Endothelial cell of umbilical vein (primary cell): ENCODE results near the gene MYT1. TPM values are rescaled to one million over a fixed set of nuclear protein-coding genes. Genes with fewer than 3 reads are reported as not detected.

ENCODE experiments used
- BruUV-seq: library from RNA; stranded (reverse); fragments of 400-500 nt; replicated peaks from 2 replicates; lab custom pipeline; 2021; lab: Mats Ljungman, UMichigan
- CTCF ChIA-PET: fragments of 300-600, 350-600 bp; sonication (Branson Sonifier 250); formaldehyde crosslinking; loops from one replicate; lab custom pipeline; 2021; ENCODE audit warnings: antibody characterized with exemption, inconsistent platforms; lab: Charles Lee
- POLR2A ChIA-PET: fragments of 300-600, 350-600 bp; sonication (Branson Sonifier 250); formaldehyde crosslinking; loops from one replicate; lab custom pipeline; 2021; ENCODE audit warnings: antibody characterized with exemption, inconsistent platforms; lab: Charles Lee
- DNase-seq: peaks from one replicate; pipeline ENCODE4 v3.0.0-alpha.2; 2011; ENCODE audit warnings: low read depth, low spot score
- FAIRE-seq: peaks from 2 replicates; lab custom pipeline; 2011; peaks lifted over from hg19 to GRCh38; lab: Jason Lieb, UNC
- H2AFZ ChIP-seq: 2 replicates; pipeline ENCODE4 v1.6.0; 2012; ENCODE audit warnings: low read depth, low read length, control low read depth, inconsistent platforms
- H3K27ac ChIP-seq: 2 replicates; pipeline ENCODE4 v1.5.1; 2011; ENCODE audit warnings: low read depth, mild to moderate bottlenecking, control low read depth, low read length, moderate library complexity; ENCODE audit not compliant: insufficient read depth
- H3K27me3 ChIP-seq, 2 experiments: 2 replicates each; pipeline versions ENCODE4 v1.6.0 to v1.6.1; 2011; ENCODE audit warnings: low read length in 2 of 2, mixed read lengths in 1 of 2; ENCODE audit not compliant: control insufficient read depth in 2 of 2, insufficient read depth in 2 of 2
- H3K36me3 ChIP-seq, 2 experiments: 2 replicates in 1 of 2; 3 replicates in 1 of 2; pipeline ENCODE4 v1.5.1; 2011; ENCODE audit warnings: low read length in 2 of 2, mild to moderate bottlenecking in 1 of 2, moderate library complexity in 1 of 2; ENCODE audit not compliant: control insufficient read depth in 2 of 2, insufficient read depth in 2 of 2; ENCODE audit errors: extremely low read depth in 1 of 2
- H3K4me1 ChIP-seq: 3 replicates; pipeline ENCODE4 v1.5.1; 2011; ENCODE audit warnings: mild to moderate bottlenecking, low read length; ENCODE audit not compliant: control insufficient read depth, insufficient read depth; ENCODE audit errors: extremely low read depth
- H3K4me2 ChIP-seq: 2 replicates; pipeline ENCODE4 v1.6.1; 2011; ENCODE audit warnings: low read length, control low read depth, mixed read lengths; ENCODE audit not compliant: insufficient read depth
- H3K4me3 ChIP-seq, 3 experiments: fragments of 200-600 bp in 1 of 3; sonication (generic), shearing (Covaris generic) in 1 of 3; replicated peaks in 1 of 3; 2 replicates each; pipeline ENCODE4 v1.5.1; 2011 to 2016; ENCODE audit warnings: control low read depth in 3 of 3, low read length in 3 of 3, mild to moderate bottlenecking in 2 of 3, inconsistent platforms in 1 of 3, low read depth in 1 of 3, moderate library complexity in 1 of 3; ENCODE audit not compliant: insufficient read depth in 1 of 3
- H3K79me2 ChIP-seq: 2 replicates; pipeline ENCODE4 v1.6.0; 2012; ENCODE audit warnings: low read length, inconsistent platforms; ENCODE audit not compliant: control insufficient read depth, insufficient read depth
- H3K9ac ChIP-seq: replicated peaks from 2 replicates; pipeline ENCODE3; 2011; ENCODE audit warnings: low read length, control low read depth; ENCODE audit not compliant: insufficient read depth; ENCODE audit errors: extremely low read depth
- H3K9me1 ChIP-seq: replicated peaks from 3 replicates; pipeline ENCODE4 v1.6.0; 2011; ENCODE audit warnings: mild to moderate bottlenecking, low read length; ENCODE audit not compliant: control insufficient read depth, insufficient read depth; ENCODE audit errors: extremely low read depth
- H3K9me3 ChIP-seq: replicated peaks from 2 replicates; pipeline ENCODE4 v1.5.1; 2012; ENCODE audit warnings: low read length, inconsistent platforms; ENCODE audit not compliant: control insufficient read depth, insufficient read depth
- H4K20me1 ChIP-seq: replicated peaks from 2 replicates; pipeline ENCODE3; 2011; ENCODE audit warnings: mild to moderate bottlenecking, low read length; ENCODE audit not compliant: control insufficient read depth, insufficient read depth; ENCODE audit errors: extremely low read depth
- EZH2 ChIP-seq: IDR thresholded peaks from 2 replicates; pipeline ENCODE4 v1.6.1; 2012; ENCODE audit warnings: borderline replicate concordance, low read depth, mild to moderate bottlenecking, moderate library complexity, low read length, inconsistent platforms; ENCODE audit not compliant: severe bottlenecking
- FOS ChIP-seq: IDR thresholded peaks from 2 replicates; pipeline ENCODE4 v1.6.1; 2011; ENCODE audit warnings: mild to moderate bottlenecking, low read length, moderate library complexity, borderline replicate concordance; ENCODE audit not compliant: insufficient read depth
- GATA2 ChIP-seq: IDR thresholded peaks from 2 replicates; pipeline ENCODE4 v1.7.0; 2011; ENCODE audit warnings: low read depth, mild to moderate bottlenecking, moderate library complexity, mixed read lengths, low read length; ENCODE audit not compliant: insufficient read length, insufficient read depth
- JUN ChIP-seq: IDR thresholded peaks from 2 replicates; pipeline ENCODE4 v1.6.1; 2011; ENCODE audit warnings: borderline replicate concordance, low read depth; ENCODE audit not compliant: insufficient read length, insufficient read depth
- MAX ChIP-seq: IDR thresholded peaks from 2 replicates; pipeline ENCODE4 v1.6.1; 2011; ENCODE audit not compliant: insufficient read depth, insufficient read length
- MYC ChIP-seq: IDR thresholded peaks from one replicate; pipeline ENCODE4 v1.6.1; 2011; ENCODE audit warnings: mild to moderate bottlenecking, low read depth, low read length
- POLR2A ChIP-seq: IDR thresholded peaks from 2 replicates; pipeline ENCODE4 v1.6.1; 2012; ENCODE audit warnings: low read depth, mild to moderate bottlenecking, control low read depth, low read length
- POLR2AphosphoS5 ChIP-seq: IDR thresholded peaks from 2 replicates; pipeline ENCODE4 v1.6.1; 2012; ENCODE audit warnings: low read depth, mild to moderate bottlenecking, control low read depth, low read length, moderate library complexity; ENCODE audit not compliant: insufficient read depth
- dilution Hi-C: fragments of 300-500 bp; cut with MboI; formaldehyde crosslinking; loops from one replicate; pipeline ENCODE4 v1.15.0; 2019; ENCODE audit warnings: low sequenced_read_pairs; ENCODE audit not compliant: extremely low pct_ligation_motif_present
- intact Hi-C: fragments of 100-400 bp; cut with micrococcal nuclease; formaldehyde crosslinking; loops from one replicate; pipeline ENCODE4 v1.10.0; 2022
- polyA plus RNA-seq, 4 experiments: library from polyadenylated mRNA; depleted of rRNA in 3 of 4; stranded (reverse) in 3 of 4; unstranded in 1 of 4; fragments of >200 nt; gene quantifications; 2 replicates each; pipeline versions ENCODE4 v1.2.1 to v1.2.3, GENCODE V29; 2011 to 2012; ENCODE audit warnings: missing spikeins in 1 of 4
- total RNA-seq: library from RNA; stranded (reverse); gene quantifications from 2 replicates; pipeline ENCODE4 v1.2.3, GENCODE V29; 2021
- TF ChIP-seq, protein P1 (sequence below), 2 donors: IDR thresholded peaks; 1 replicate in 1 of 2; 2 replicates in 1 of 2; pipeline ENCODE4 v1.5.1; 2011; ENCODE audit warnings: low read length in 2 of 2, mild to moderate bottlenecking in 2 of 2, moderate library complexity in 2 of 2, control low read depth in 1 of 2, inconsistent platforms in 1 of 2, low read depth in 1 of 2; ENCODE audit not compliant: insufficient read depth in 1 of 2; ENCODE audit errors: extremely low read depth in 1 of 2

MYT1 gene
- total and polyA plus RNA-seq, 2 donors (not counting 3 experiments of a cell fraction or from before 2014, with no cell fraction given) = not detected

DNA sequence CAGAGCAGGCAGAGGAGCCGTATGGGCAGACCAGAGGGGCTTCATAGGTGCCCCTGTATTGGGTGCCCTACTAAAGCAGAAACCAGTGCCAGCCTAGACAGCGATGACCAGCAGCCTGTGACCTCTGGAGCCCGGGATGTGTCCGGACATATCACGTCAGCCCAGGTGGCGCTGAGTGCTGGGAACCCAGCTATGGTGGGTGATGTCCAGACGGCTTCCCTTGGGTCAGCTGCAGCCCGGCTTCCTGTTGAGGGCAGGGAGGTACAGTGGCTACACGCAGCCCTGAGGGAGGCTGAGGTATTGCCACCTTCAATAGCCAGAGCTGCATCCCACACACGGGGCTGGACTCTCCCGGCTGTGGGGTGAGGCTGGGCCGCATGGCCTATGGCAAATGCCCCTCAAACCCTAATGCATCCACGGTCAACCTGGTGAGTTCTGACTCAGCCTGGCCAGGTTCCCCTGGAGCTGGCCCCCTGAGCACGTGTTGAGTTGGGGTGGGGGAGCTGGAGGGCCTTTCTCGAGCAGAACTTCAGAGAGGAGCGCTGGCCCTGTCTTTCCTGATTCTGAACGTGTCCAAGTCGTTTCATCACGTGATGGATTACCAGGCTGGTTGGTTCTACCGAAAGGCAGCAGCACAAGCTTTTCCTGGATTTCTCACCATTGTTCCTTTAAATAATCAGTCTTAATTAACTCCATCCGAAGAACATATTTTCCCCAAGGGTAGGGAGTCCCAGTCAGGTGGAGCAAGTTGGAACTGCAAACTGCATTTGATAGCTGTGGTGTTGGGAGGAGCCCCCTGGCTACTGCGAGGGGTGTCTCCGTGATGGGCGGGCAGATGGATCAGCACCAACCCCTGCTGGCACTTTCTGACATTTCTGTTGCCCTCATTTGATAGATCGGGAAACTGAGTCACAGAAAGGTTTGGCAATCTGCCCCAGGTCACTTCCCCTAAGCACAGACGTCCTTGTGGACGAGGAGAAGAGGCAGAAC is 7.1 kb upstream of the MYT1 start:
- Histone ChIP-seq H3K4me1 (no peaks in the 10 kb centered on the region), H3K27ac (no peak overlapping the region), H3K4me3 (no peak overlapping the region), H3K36me3 (no peaks in the 10 kb centered on the region), H3K9ac (no peak overlapping the region), H3K9me3 (no peaks in the 10 kb centered on the region), H3K79me2 (no peaks in the 10 kb centered on the region), H2AFZ (no peak overlapping the region), H4K20me1 (no peaks in the 10 kb centered on the region), H3K9me1 (no peaks in the 10 kb centered on the region), H3K27me3 (peaks cover 10 to 11% of the 10 kb centered on the region in 2 experiments), H3K4me2 (no peak overlapping the region)
- FAIRE-seq (no peak), DNase-seq (no peak)
- no peak for TF ChIP-seq MYC
- TF ChIP-seq JUN = no peak
- TF ChIP-seq POLR2AphosphoS5 = no peak
- TF ChIP-seq EZH2 = no peak
- TF ChIP-seq, protein P1, sequence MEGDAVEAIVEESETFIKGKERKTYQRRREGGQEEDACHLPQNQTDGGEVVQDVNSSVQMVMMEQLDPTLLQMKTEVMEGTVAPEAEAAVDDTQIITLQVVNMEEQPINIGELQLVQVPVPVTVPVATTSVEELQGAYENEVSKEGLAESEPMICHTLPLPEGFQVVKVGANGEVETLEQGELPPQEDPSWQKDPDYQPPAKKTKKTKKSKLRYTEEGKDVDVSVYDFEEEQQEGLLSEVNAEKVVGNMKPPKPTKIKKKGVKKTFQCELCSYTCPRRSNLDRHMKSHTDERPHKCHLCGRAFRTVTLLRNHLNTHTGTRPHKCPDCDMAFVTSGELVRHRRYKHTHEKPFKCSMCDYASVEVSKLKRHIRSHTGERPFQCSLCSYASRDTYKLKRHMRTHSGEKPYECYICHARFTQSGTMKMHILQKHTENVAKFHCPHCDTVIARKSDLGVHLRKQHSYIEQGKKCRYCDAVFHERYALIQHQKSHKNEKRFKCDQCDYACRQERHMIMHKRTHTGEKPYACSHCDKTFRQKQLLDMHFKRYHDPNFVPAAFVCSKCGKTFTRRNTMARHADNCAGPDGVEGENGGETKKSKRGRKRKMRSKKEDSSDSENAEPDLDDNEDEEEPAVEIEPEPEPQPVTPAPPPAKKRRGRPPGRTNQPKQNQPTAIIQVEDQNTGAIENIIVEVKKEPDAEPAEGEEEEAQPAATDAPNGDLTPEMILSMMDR (IDR thresholded peaks at IDR 0.05; ENCODE audit: extremely low read depth in 1 of 2, insufficient read depth in 1 of 2, low read depth in 1 of 2, low read length in 2 of 2) = no peak
- no peak for TF ChIP-seq GATA2
- TF ChIP-seq POLR2A = no peak
- TF ChIP-seq MAX = no peak
- no peak for TF ChIP-seq FOS
- dilution Hi-C loops = no loop called here
- no TSS peak for BruUV-seq
- intact Hi-C loops = no loop called here
- ChIA-PET POLR2A (interaction anchor here (0.6 kb wide), 1 partner anchor 1957 kb away, joined by 8 read pairs; no protein-coding TSS in a partner anchor), CTCF (no interaction called here)
